CMK (cell line): ENCODE data around the gene ABCA7.

ENCODE experiments used
- DNase-seq: peaks from one replicate; pipeline ENCODE4 v3.0.0-alpha.2; 2010; ENCODE audit warnings: low read depth

Gene ABCA7

DNA sequence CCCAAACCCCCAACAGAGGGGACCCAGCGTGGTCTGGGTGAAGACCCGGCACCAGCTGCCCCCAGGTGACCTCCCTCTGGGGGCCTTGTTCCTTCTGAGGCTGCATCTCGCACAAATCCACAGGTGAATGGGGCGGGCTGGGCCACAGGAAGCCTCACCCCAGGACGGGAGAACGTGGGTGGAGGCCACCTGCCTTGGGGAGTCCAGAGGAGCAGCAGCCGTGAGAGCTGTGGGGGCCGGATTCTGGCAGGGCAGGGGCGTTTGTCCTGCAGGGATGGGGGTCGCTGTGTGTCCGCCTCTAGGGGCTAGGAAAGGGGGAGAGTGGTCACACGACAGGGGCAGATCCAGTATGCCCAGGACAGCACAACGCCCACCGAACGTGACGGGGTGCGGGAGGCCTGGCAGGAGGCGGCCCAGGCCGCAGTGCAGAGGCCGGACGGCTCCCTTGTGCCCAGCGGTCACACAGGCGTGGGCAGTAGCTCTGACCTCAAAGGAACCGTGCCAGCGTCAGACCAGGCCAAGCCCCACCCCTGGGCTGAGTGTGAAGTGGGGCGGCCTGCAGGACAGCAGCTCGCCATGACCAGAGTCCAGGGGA is 48.6 kb downstream of the ABCA7 start:
- DNase-seq = no peak

DNA sequence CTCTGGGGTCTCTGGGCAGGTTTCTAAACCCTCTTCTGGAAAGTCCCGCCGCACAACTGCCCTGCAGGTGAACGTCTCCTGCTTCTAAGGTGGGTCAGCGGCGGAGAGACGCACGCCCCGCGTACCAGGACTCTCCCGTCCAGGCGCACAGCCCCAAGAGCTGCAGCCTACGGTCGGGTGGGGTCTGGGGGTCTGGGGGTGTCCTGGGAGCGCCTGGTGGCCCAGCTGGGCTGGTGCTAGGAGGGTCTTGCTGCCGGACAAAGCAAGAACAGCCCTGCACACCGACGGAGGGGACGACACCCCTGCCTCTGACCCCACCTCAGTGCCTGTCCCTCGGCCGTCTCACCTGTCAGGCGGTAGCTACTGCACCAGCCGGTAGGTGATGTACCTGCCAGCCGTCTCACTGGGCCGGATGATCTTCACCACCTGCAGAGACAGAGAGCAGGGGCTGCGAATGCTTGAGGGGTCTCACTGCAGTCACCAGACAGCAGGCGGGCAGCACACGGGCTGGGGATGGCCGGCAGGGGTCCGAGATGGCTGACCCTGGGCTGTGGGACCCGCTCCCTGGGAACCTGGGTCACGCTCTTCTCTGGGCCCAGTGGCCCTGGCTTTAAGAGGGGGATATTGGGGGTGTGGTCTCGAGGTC is 49.3 kb downstream of the ABCA7 start:
- DNase-seq = no peak

GRCh38 chr19:1089891-1090290 is 50.0 kb downstream of the ABCA7 start:
- no peak for DNase-seq

GRCh38 chr19:1090731-1091543 is 51.0 kb downstream of the ABCA7 start:
- DNase-seq = no peak

- DNase-seq = no peak
Observed at GRCh38 chr19:1091544-1092175, 51.8 kb downstream of the ABCA7 start.

DNA sequence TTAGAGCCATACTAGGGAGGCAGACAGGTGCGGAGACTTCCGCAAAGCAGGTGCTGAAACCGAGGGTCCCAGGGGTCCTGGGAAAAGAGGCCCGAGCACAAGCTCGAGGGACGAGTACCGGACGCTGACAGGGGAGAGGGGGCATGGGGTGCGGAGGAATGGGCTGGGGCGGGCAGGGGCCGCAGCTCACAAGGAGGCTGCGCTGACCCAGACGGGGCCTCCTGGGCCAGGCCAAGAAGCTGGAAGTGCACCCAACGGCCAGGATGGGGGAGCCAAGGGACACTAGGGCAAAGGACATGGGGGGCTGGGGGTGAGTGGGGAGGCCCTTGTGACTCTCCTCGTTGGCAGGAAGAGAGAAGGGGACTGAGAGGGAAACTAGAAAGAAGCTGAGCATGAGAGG is 53.4 kb downstream of the ABCA7 start:
- no peak for DNase-seq

- DNase-seq = no peak
Observed at GRCh38 chr19:1093811-1094553, 54.1 kb downstream of the ABCA7 start.

- DNase-seq = no peak
Observed at GRCh38 chr19:1094655-1094977, 54.7 kb downstream of the ABCA7 start.

GRCh38 chr19:1094978-1095701 is 55.2 kb downstream of the ABCA7 start, which contains the start of gene POLR2E:
POLR2E (minus strand) TSS chr19:1095375; CDS start chr19:1095315, 60 bp downstream.
- DNase-seq = peak; percentile 94

DNA sequence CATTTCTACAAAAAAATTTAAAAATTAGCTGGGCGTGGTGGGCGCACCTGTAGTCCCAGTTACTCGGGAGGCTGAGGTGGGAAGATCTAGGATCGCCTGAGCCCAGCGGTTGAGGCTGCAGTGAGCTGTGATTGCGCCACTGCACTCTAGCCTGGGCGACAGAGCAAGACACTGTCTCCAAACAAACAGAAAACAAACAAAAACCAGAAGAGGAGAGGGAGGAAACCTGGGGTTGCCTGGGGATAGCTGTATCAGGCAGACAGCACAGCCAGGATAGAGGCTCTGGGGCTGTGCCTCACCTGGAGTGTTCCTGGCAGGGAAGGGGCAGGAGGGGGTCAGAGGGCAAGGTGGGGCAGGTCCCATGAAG is 57.9 kb downstream of the ABCA7 start:
- no peak for DNase-seq

- DNase-seq = no peak
Observed at GRCh38 chr19:1098177-1099051, 58.5 kb downstream of the ABCA7 start.

DNA sequence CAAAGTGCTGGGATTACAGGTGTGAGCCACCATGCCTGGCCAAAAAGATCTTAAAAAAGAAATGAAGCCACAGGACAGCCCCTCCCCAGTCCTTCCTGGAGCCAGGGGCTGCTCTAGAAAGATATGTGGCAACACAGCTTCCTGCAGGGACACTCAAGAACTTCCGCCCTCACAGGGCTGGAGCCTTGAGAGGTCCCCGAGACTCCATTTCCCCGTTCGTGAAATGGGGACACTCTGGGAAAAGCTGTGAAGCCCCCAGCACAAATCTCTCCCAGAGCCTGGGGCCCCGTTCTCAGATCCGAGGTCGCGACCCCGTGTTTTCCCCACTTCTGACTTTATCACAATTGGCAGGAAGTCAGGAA is 61.4 kb downstream of the ABCA7 start:
- no peak for DNase-seq

DNA sequence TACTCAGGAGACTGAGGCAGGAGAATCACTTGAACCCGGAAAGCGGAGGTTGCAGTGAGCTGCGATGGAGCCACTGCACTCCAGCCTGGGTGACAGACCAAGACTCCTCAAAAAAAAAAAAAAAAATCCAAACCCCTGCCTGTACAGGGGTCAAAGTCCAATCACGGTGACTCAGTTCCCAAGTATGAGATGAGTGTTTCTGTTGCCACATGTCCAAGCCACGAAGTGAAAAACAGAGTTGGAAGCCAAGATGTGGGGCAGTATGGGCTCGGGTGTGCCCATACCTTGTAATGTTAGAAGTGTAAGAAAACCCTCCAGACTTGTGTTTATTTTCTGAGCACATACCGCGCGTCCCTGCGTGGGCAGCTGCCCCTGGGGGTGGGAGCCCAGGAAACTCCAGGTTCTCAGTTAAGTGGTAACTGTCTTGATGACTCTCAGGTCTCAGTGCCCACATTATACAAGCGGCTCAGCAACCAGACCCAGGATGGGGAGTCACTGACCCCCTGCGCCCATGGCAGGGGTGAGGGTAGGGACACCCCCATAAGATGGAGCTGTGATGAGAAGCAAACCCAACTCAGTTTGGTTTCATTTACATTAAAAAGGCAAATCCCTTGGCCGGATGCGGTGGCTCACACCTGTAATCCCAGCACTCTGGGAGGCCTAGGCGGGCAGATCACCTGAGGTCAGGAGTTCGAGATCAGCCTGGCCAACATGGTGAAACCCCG is 62.7 kb downstream of the ABCA7 start:
- no peak for DNase-seq

DNA sequence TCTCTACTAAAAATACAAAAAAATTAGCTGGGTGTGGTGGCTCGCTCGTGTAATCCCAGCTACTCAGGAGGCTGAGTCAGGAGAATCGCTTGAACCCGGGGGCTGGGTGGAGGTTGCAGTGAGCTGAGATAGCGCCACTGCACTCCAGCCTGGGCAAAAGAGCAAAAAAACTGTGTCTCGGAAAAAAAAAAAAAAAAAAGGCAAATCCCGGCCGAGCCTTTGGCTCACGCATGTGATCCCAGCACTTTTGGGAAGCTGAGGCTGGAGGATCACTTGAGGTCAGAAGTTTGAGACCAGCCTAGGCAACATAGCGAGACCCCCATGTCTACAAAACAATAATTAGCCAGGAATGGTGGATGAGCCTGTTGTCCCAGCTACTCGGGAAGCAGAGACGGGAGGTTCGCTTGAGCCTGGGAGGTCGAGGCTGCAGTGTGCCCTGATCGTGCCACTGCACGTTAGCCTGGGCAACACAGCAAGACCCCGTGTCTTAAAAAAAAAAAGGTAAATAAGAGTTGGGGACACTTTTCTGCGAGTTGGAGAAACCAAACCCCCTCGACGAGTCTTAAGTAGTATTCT is 63.3 kb downstream of the ABCA7 start:
- DNase-seq = no peak

DNA sequence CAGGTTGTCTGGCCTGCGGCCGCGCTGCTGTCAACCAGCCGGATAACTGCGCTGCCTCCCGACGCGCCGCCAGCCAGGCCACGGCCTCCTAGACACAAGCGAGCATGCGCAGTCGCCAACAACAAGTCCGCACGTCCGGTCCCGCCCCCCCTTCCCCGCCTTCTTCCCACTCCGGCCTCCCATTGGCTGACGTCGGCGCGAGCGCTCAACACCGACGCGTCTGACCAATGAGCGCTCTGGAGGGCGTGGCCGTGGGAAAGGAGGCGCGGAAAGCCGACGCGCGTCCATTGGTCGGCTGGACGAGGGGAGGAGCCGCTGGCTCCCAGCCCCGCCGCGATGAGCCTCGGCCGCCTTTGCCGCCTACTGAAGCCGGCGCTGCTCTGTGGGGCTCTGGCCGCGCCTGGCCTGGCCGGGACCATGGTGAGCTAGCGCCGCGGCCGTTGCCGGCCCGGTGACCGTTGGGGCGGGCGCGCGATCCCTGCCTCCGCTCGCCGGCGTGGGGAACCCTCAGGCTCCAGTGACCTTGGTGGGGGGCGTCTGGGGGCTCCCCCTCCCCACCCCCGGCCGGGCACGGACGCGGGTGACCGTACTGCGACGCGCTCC is 63.9 kb downstream of the ABCA7 start, which contains the start of gene GPX4:
Gene GPX4 (plus strand): TSS at position 287 of the 603 bp plus-strand sequence. CDS start 50 bp downstream, at position 337.
- DNase-seq = peak; percentile 98

- DNase-seq = no peak
Observed at GRCh38 chr19:1104311-1105007, 64.6 kb downstream of the ABCA7 start.

- DNase-seq = no peak
Observed at GRCh38 chr19:1105008-1105872, 65.3 kb downstream of the ABCA7 start.
